Suprapubic skin (tissue), 4 donors: ENCODE measurements around the gene EXOSC9.

Source experiments
- EP300 ChIP-seq: sonication (generic); formaldehyde crosslinking; IDR thresholded peaks from one replicate; pipeline ENCODE4 v1.6.1; 2017; ENCODE audit warnings: antibody characterized with exemption
- POLR2A ChIP-seq, 2 donors: fragments of 450-650 bp; IDR thresholded peaks; one replicate each; pipeline ENCODE4 v1.6.1; 2017; ENCODE audit warnings: antibody characterized with exemption in 2 of 2, mild to moderate bottlenecking in 2 of 2, moderate library complexity in 2 of 2
- POLR2AphosphoS5 ChIP-seq, 3 donors: sonication (generic); formaldehyde crosslinking; IDR thresholded peaks; one replicate each; pipeline ENCODE4 v1.6.1; 2017; ENCODE audit warnings: antibody characterized with exemption in 3 of 3
- TF ChIP-seq, protein P1 (sequence below), 2 donors: fragments of 200-600 bp in 1 of 2; fragments of 450-650 bp in 1 of 2; sonication (generic) in 1 of 2; IDR thresholded peaks; one replicate each; pipeline ENCODE4 v1.5.1; 2016 to 2019; ENCODE audit warnings: antibody characterized with exemption in 2 of 2, mild to moderate bottlenecking in 1 of 2, moderate library complexity in 1 of 2

- TF ChIP-seq, protein P1, sequence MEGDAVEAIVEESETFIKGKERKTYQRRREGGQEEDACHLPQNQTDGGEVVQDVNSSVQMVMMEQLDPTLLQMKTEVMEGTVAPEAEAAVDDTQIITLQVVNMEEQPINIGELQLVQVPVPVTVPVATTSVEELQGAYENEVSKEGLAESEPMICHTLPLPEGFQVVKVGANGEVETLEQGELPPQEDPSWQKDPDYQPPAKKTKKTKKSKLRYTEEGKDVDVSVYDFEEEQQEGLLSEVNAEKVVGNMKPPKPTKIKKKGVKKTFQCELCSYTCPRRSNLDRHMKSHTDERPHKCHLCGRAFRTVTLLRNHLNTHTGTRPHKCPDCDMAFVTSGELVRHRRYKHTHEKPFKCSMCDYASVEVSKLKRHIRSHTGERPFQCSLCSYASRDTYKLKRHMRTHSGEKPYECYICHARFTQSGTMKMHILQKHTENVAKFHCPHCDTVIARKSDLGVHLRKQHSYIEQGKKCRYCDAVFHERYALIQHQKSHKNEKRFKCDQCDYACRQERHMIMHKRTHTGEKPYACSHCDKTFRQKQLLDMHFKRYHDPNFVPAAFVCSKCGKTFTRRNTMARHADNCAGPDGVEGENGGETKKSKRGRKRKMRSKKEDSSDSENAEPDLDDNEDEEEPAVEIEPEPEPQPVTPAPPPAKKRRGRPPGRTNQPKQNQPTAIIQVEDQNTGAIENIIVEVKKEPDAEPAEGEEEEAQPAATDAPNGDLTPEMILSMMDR (IDR thresholded peaks at IDR 0.05): no peak
- TF ChIP-seq POLR2A (IDR thresholded peaks at IDR 0.05) (no peak), POLR2AphosphoS5 (IDR thresholded peaks at IDR 0.05) (no peak), EP300 (no peak)
These were observed 11.7 kb upstream of the EXOSC9 start for GRCh38 chr4:121789455-121789854.
